Lower leg skin (tissue), 3 donors: Measurements from ENCODE around the gene HEPHL1.

Experiments used
- POLR2A ChIP-seq, 2 donors: fragments of 450-650 bp; IDR thresholded peaks; one replicate each; pipeline ENCODE4 v1.6.1; 2016 to 2017; ENCODE audit warnings: antibody characterized with exemption in 2 of 2, mild to moderate bottlenecking in 1 of 2, moderate library complexity in 1 of 2
- TF ChIP-seq, protein P1 (sequence below), 3 donors: fragments of 450-650 bp; IDR thresholded peaks; one replicate each; pipeline ENCODE4 v1.5.1; 2016; ENCODE audit warnings: antibody characterized with exemption in 3 of 3, mild to moderate bottlenecking in 3 of 3, moderate library complexity in 2 of 3

DNA sequence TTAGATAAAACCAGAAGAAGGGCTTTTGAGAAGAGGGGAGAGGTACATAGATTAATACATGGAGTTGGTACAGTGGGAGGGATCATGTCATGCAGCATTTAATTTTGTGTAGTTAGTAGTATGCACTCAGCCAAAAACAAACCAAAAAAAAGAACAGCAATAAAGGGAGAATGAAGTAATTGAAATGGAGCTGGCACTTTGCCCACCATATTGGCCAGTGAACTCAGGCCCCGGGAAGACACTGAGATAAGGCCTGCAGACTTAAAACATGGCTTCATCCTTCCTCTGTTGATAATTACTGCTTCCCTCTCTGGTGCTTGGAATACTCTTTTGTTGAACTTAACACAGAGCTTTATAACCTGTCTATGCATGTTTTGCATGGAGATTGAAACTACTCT lies 110.6 kb downstream of the HEPHL1 start:
- TF ChIP-seq POLR2A (IDR thresholded peaks at IDR 0.05), result no peak
- TF ChIP-seq, protein P1, sequence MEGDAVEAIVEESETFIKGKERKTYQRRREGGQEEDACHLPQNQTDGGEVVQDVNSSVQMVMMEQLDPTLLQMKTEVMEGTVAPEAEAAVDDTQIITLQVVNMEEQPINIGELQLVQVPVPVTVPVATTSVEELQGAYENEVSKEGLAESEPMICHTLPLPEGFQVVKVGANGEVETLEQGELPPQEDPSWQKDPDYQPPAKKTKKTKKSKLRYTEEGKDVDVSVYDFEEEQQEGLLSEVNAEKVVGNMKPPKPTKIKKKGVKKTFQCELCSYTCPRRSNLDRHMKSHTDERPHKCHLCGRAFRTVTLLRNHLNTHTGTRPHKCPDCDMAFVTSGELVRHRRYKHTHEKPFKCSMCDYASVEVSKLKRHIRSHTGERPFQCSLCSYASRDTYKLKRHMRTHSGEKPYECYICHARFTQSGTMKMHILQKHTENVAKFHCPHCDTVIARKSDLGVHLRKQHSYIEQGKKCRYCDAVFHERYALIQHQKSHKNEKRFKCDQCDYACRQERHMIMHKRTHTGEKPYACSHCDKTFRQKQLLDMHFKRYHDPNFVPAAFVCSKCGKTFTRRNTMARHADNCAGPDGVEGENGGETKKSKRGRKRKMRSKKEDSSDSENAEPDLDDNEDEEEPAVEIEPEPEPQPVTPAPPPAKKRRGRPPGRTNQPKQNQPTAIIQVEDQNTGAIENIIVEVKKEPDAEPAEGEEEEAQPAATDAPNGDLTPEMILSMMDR (IDR thresholded peaks at IDR 0.05), result no peak
